Measurements from ENCODE around the gene LHPP. TPM values are rescaled to one million over a fixed set of nuclear protein-coding genes. Genes with fewer than 3 reads are reported as not detected.
A peak's percentile ranks its signal among the peaks of the same experiment; 100 is the strongest.

LHPP gene
- total RNA-seq, 1 donor from 2014 or later: 8.8 TPM

DNA sequence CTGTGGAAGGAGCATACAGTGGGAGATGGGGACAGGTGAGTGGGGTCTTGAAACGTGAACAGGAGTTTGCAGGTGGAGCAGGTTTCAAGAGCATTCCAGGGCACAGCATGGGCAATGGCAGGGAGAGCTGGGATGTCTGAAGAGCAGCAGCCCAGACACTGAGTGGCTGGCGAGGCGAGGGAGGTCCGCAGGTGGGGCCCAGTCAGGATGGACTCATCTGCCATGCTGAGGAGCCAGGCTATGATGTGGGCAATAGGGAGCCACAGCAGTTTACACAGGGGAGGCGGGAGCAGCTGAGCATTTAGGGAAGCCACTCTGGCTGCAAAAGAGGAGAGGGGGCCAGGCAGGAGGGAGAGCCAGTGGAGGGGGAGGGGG, 143.8 kb downstream of the LHPP start:
- TF ChIP-seq, protein P1, sequence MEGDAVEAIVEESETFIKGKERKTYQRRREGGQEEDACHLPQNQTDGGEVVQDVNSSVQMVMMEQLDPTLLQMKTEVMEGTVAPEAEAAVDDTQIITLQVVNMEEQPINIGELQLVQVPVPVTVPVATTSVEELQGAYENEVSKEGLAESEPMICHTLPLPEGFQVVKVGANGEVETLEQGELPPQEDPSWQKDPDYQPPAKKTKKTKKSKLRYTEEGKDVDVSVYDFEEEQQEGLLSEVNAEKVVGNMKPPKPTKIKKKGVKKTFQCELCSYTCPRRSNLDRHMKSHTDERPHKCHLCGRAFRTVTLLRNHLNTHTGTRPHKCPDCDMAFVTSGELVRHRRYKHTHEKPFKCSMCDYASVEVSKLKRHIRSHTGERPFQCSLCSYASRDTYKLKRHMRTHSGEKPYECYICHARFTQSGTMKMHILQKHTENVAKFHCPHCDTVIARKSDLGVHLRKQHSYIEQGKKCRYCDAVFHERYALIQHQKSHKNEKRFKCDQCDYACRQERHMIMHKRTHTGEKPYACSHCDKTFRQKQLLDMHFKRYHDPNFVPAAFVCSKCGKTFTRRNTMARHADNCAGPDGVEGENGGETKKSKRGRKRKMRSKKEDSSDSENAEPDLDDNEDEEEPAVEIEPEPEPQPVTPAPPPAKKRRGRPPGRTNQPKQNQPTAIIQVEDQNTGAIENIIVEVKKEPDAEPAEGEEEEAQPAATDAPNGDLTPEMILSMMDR (conservative IDR thresholded peaks at IDR 0.05): no peak
- Mint-ChIP-seq H3K27me3 (ENCODE audit: low read depth) (no peaks in the 10 kb centered on the region), H3K4me1 (peaks cover 20% of the 10 kb centered on the region), H3K4me3 (no peak overlapping the region), H3K9me3 (no peaks in the 10 kb centered on the region), H3K27ac (ENCODE audit: unreplicated experiment) (peak overlapping the region; percentile 91), H3K36me3 (ENCODE audit: low read depth) (no peaks in the 10 kb centered on the region)
- no peak for DNase-seq (ENCODE audit: low read depth, low spot score)

DNA sequence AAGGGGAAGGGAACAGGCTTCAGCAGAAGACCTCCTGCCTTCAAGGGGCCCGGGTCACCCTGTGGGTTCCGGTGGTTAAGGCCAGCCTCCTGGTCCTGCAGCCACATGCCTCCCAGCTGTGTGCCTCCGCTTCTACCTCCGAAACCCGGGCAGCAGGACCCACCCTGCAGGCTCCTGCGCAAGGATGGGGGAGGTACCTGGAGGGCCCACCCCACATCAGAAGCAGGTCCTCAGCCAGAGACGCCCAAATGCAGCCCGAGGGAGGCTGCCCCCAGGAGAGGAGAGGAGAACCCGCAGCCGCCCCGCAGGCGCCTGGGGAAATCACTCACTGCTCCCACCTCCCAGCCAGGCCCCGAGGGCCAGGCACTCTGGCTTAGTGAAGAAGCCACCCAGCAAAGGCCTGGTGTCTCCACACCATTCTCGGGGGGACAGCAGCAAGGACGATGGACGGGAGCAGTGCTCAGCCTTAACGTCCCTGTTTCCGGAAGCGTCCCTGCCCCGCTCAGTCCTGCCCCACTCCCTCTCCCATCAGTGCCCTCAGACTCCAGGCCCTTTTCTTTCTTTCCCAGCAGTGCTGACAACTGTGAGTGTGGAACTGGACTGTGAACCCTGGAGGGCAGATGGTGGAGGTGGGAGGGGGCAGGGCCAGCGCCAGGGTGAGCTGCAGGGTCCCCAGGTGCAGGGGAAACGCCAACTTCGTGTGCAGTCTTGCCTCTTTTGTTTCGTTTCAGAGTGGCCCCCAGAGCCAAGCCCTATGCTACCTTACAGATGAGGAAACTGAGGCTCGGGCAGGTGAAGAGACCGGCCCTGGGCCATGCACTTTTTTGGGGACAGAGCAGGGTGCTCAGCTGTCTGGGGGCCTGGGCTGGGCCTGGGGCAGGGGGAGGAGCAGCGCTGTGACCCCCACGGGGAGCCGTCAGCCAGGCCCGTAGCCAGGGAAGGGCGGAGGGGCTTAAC, 144.5 kb downstream of the LHPP start:
- peaks cover 20% of the 10 kb centered on the region for H3K4me1 Mint-ChIP-seq
- no peak overlapping the region for H3K27ac Mint-ChIP-seq (ENCODE audit: unreplicated experiment)
- TF ChIP-seq, protein P1 (conservative IDR thresholded peaks at IDR 0.05): no peak
- H3K4me3 Mint-ChIP-seq: no peak overlapping the region
- H3K36me3 Mint-ChIP-seq (ENCODE audit: low read depth): no peaks in the 10 kb centered on the region
- no peak for DNase-seq (ENCODE audit: low read depth, low spot score)
- no peaks in the 10 kb centered on the region for H3K27me3 Mint-ChIP-seq (ENCODE audit: low read depth)
- no peaks in the 10 kb centered on the region for H3K9me3 Mint-ChIP-seq

DNA sequence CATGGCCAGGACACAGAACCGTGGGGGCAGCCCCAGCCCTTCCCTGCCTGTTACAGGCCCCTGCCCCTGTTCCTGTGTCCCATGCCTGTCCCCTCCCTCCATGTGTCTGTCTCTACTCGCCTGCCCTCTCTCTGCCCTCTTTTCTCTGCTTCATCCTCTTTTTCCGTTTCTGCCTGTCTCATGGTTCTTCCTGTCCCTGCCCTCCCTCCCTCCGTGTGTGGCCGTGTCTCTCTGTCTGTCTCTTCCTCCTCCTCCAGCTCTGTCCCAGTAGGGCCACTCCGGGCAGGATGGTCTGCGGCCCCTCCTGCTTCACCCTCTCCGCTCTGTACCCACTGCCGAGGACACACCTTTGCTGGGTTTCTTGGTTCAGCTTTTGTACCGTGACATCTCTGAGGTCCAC, 145.2 kb downstream of the LHPP start:
- no peaks in the 10 kb centered on the region for H3K27me3 Mint-ChIP-seq (ENCODE audit: low read depth)
- DNase-seq (ENCODE audit: low read depth, low spot score): no peak
- peak overlapping the region; percentile 52 for H3K27ac Mint-ChIP-seq (ENCODE audit: unreplicated experiment)
- H3K36me3 Mint-ChIP-seq (ENCODE audit: low read depth): no peaks in the 10 kb centered on the region
- TF ChIP-seq, protein P1 (conservative IDR thresholded peaks at IDR 0.05): no peak
- peak overlapping the region; percentile 34 for H3K4me3 Mint-ChIP-seq
- no peaks in the 10 kb centered on the region for H3K9me3 Mint-ChIP-seq
- H3K4me1 Mint-ChIP-seq: peaks cover 20% of the 10 kb centered on the region

DNA sequence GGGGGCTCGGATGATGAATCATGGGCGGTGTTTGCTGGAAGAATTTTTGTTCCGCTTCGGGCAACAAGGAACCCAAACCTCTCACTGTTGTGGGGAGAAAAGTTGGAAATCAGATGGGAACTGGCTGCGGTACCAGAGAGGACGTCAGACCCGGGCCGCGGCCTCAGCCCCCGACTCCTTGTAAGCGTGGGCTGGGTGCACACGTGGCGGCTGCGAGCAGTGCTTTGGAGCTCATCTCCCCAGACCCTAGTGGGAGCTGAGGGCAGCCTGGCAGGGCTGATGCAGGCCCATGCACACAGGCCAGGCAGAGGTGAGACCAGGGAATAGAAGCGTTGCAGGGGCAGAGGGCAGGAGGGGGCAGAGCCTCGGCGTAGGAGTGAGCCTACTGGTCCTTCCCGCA, 146.1 kb downstream of the LHPP start:
- TF ChIP-seq, protein P1 (conservative IDR thresholded peaks at IDR 0.05): no peak
- Mint-ChIP-seq H3K4me1 (peaks cover 20% of the 10 kb centered on the region), H3K27me3 (ENCODE audit: low read depth) (no peaks in the 10 kb centered on the region), H3K4me3 (peak overlapping the region; percentile 34), H3K36me3 (ENCODE audit: low read depth) (no peaks in the 10 kb centered on the region), H3K9me3 (no peaks in the 10 kb centered on the region), H3K27ac (ENCODE audit: unreplicated experiment) (peak overlapping the region; percentile 52)
- no peak for DNase-seq (ENCODE audit: low read depth, low spot score)

DNA sequence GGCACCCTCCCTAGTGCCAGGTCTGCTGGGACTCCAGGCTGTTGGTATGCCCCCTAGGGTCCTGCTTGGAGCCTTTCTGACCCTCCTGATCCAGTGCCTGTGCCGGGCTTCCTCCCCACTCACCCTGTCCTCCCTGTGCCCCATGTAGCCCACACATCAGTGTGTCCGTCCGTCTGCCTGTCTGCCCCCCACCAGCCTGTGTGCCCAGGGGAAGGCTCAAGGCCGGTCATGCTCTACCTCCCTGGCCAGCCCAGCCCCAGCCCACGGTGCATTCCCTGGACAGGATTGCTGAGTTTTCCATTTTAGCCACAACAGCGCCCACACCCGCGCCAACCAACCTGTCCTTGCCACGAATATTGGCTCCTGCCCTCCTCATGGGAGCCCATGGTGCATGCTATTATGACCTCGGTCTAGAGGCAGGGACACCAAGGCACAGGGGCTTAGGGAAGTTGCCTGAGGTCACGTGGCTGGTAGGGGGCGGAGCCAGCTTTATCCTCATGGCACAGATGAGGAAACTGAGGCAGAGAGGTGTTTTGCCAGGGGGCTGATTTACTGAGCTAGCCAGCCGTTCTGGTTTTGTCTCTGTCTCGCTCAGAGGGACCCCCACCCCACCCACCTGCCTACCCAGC, 146.6 kb downstream of the LHPP start:
- DNase-seq (ENCODE audit: low read depth, low spot score): no peak
- Mint-ChIP-seq H3K27ac (ENCODE audit: unreplicated experiment) (no peak overlapping the region), H3K9me3 (no peaks in the 10 kb centered on the region), H3K4me1 (peaks cover 20% of the 10 kb centered on the region), H3K36me3 (ENCODE audit: low read depth) (no peaks in the 10 kb centered on the region), H3K4me3 (no peak overlapping the region), H3K27me3 (ENCODE audit: low read depth) (no peaks in the 10 kb centered on the region)
- TF ChIP-seq, protein P1 (conservative IDR thresholded peaks at IDR 0.05): no peak

Measured in neural crest cell (in vitro differentiated cells).